Esophagus squamous epithelium (tissue), 4 donors: ENCODE data around the gene SESN3.

Experiments used
- CTCF ChIP-seq, 6 experiments: fragments of 450-650 bp in 4 of 6; fragments of 200-600 bp in 2 of 6; sonication (generic) in 2 of 6; IDR thresholded peaks; one replicate each; pipeline ENCODE4 v1.5.1; 2016 to 2019; ENCODE audit warnings: antibody characterized with exemption in 6 of 6, mild to moderate bottlenecking in 4 of 6, moderate library complexity in 4 of 6
- POLR2A ChIP-seq, 4 donors: fragments of 450-650 bp; IDR thresholded peaks; one replicate each; pipeline ENCODE4 v1.6.1; 2017; ENCODE audit warnings: antibody characterized with exemption in 4 of 4, mild to moderate bottlenecking in 4 of 4, moderate library complexity in 3 of 4

- TF ChIP-seq CTCF (IDR thresholded peaks at IDR 0.05) (no peak), POLR2A (IDR thresholded peaks at IDR 0.05) (no peak)
Measured at GRCh38 chr11:95228081-95228749, 2.8 kb downstream of the SESN3 start.
